K562 (cell line): Measurements from ENCODE around the gene TEAD3. TPM values are rescaled to one million over a fixed set of nuclear protein-coding genes. Genes with fewer than 3 reads are reported as not detected.

ENCODE experiments used
- HNRNPLL ChIP-seq: fragments of 200-400 bp; formaldehyde crosslinking; IDR thresholded peaks from 2 replicates; pipeline ENCODE4 v1.6.1; 2017; ENCODE audit warnings: low read length, low read depth, mild to moderate bottlenecking; ENCODE audit not compliant: poor library complexity, severe bottlenecking
- KAT7 ChIP-seq: sonication (generic); formaldehyde crosslinking; IDR thresholded peaks from 2 replicates; pipeline ENCODE4 v1.8.0; 2022; ENCODE audit warnings: missing genetic modification reagents, mild to moderate bottlenecking, borderline replicate concordance
- KDM2B ChIP-seq: fragments of 250-450 bp; sonication (Bioruptor Pico); IDR thresholded peaks from 2 replicates; pipeline ENCODE4 v1.8.0; 2021; ENCODE audit warnings: mild to moderate bottlenecking, moderate library complexity
- MYNN ChIP-seq, 2 experiments: sonication (generic); formaldehyde crosslinking in 1 of 2; IDR thresholded peaks; 2 replicates each; pipeline versions ENCODE4 v1.5.0 to v1.6.1; 2016 to 2020; ENCODE audit warnings: antibody characterized with exemption in 1 of 2, missing genetic modification reagents in 1 of 2
- NONO ChIP-seq, 2 experiments: fragments of 200-400 bp in 1 of 2; fragments of 450-650 bp in 1 of 2; formaldehyde crosslinking in 1 of 2; IDR thresholded peaks; 2 replicates each; pipeline ENCODE4 v1.6.1; 2017; ENCODE audit warnings: low read depth in 2 of 2, mild to moderate bottlenecking in 2 of 2, moderate library complexity in 2 of 2, low read length in 1 of 2
- TEAD4 ChIP-seq, 2 experiments: sonication (generic) in 1 of 2; formaldehyde crosslinking in 1 of 2; IDR thresholded peaks; 2 replicates each; pipeline versions ENCODE4 v1.6.1 to v1.8.0; 2012 to 2022; ENCODE audit warnings: borderline replicate concordance in 1 of 2, inconsistent platforms in 1 of 2, low read length in 1 of 2, mild to moderate bottlenecking in 1 of 2, missing genetic modification reagents in 1 of 2
- ZKSCAN3 ChIP-seq: fragments of 250-450 bp; sonication (Bioruptor Pico); IDR thresholded peaks from 2 replicates; pipeline ENCODE4 v1.4.0; 2020
- ZNF124 ChIP-seq: sonication (generic); formaldehyde crosslinking; IDR thresholded peaks from 2 replicates; pipeline ENCODE4 v1.8.1; 2022; ENCODE audit warnings: missing genetic modification reagents
- ZNF174 ChIP-seq: fragments of 250-450 bp; sonication (Bioruptor Pico); IDR thresholded peaks from 2 replicates; pipeline ENCODE4 v1.4.0; 2020; ENCODE audit warnings: mild to moderate bottlenecking
- ZNF23 ChIP-seq: fragments of 250-450 bp; sonication (Bioruptor Pico); IDR thresholded peaks from 2 replicates; pipeline ENCODE4 v1.4.0; 2020; ENCODE audit warnings: mild to moderate bottlenecking
- ZNF274 ChIP-seq: IDR thresholded peaks from 2 replicates; pipeline ENCODE4 v1.6.1; 2011; ENCODE audit warnings: low read depth, mild to moderate bottlenecking, low read length, moderate library complexity, borderline replicate concordance
- ZNF778 ChIP-seq: fragments of 450-650 bp; formaldehyde crosslinking; IDR thresholded peaks from 2 replicates; pipeline ENCODE4 v1.4.0; 2020; ENCODE audit warnings: mild to moderate bottlenecking, moderate library complexity
- polyA plus RNA-seq, 8 experiments: library from polyadenylated mRNA; depleted of rRNA in 4 of 8; stranded (reverse) in 5 of 8; unstranded in 3 of 8; fragments of >200 nt; fragmentation: Nextera tagmentation in 2 of 8; fragmentation: Illumina TruSeq in 1 of 8; extraction: Ambion mirVana in 2 of 8; extraction: Trizol in 1 of 8; gene quantifications; 2 replicates each; pipeline versions ENCODE4 v1.2.1 to v1.2.3, GENCODE V29; 2011 to 2014; ENCODE audit warnings: inconsistent platforms in 1 of 8, missing spikeins in 1 of 8
- total RNA-seq, 7 experiments: library from RNA; depleted of rRNA in 6 of 7; stranded (reverse); fragments of >200 nt in 6 of 7; fragmentation: Illumina TruSeq in 2 of 7; extraction: Trizol in 2 of 7; gene quantifications; 2 replicates each; pipeline versions ENCODE4 v1.2.1 to v1.2.3, GENCODE V29; 2011 to 2021; ENCODE audit warnings: low replicate concordance in 1 of 7
- TF ChIP-seq, protein P1 (sequence below): fragments of 450-650 bp; IDR thresholded peaks from 2 replicates; pipeline ENCODE4 v1.6.1; 2017; ENCODE audit warnings: antibody characterized with exemption, mild to moderate bottlenecking
- TF ChIP-seq, protein P2 (sequence below): conservative IDR thresholded peaks from 2 replicates; pipeline ENCODE4 v1.6.1; 2011; ENCODE audit warnings: low read depth, mild to moderate bottlenecking, low read length; ENCODE audit not compliant: control insufficient read depth
- TF ChIP-seq, protein P3 (sequence below): fragments of 250-450 bp; sonication (Bioruptor Pico); IDR thresholded peaks from 2 replicates; pipeline ENCODE4 v1.4.0; 2020; ENCODE audit warnings: mild to moderate bottlenecking, moderate library complexity
- TF ChIP-seq, protein P4 (sequence below): fragments of 450-650 bp; formaldehyde crosslinking; conservative IDR thresholded peaks from 2 replicates; pipeline ENCODE4 v1.4.0; 2022; ENCODE audit warnings: mild to moderate bottlenecking, missing genetic modification characterization

TEAD3 gene
- total and polyA plus RNA-seq, 9 of the 15 experiments (the other 6 are each of a cell fraction or from before 2014, with no cell fraction given) = 0.63 to 13.2 (median 3.3) TPM

DNA sequence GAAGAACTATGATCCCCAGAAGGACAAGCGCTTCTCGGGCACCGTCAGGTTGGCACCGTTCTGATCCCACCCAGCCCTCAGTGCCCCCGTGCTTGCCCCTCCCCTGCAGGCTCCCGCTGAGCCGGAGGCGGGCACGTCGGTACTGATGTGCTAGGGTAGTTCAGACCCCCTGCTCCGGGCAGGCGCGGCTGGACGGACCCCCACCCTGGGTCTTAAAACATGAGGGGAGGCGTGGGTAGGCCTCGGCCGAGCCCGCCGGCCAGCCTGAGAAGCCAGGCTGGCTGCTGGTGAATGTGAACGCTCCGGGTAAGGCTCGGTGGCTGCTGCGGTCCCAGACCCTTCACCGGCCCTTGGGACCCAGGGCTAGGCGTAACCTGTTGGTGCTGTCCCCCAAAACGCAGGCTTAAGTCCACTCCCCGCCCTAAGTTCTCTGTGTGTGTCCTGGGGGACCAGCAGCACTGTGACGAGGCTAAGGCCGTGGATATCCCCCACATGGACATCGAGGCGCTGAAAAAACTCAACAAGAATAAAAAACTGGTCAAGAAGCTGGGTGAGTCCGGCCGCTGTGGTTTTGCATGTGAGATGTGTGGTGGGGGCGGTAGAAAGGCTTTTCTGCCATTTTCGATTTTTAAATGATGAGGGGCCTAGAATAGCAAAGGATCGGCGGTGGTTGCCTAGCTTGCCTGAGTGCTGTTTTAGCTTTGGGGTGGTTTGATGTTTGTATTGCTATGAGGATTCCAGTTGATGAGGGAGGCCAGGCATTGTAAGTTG is 27.7 kb downstream of the TEAD3 start (continued):
- TF ChIP-seq, protein P1, sequence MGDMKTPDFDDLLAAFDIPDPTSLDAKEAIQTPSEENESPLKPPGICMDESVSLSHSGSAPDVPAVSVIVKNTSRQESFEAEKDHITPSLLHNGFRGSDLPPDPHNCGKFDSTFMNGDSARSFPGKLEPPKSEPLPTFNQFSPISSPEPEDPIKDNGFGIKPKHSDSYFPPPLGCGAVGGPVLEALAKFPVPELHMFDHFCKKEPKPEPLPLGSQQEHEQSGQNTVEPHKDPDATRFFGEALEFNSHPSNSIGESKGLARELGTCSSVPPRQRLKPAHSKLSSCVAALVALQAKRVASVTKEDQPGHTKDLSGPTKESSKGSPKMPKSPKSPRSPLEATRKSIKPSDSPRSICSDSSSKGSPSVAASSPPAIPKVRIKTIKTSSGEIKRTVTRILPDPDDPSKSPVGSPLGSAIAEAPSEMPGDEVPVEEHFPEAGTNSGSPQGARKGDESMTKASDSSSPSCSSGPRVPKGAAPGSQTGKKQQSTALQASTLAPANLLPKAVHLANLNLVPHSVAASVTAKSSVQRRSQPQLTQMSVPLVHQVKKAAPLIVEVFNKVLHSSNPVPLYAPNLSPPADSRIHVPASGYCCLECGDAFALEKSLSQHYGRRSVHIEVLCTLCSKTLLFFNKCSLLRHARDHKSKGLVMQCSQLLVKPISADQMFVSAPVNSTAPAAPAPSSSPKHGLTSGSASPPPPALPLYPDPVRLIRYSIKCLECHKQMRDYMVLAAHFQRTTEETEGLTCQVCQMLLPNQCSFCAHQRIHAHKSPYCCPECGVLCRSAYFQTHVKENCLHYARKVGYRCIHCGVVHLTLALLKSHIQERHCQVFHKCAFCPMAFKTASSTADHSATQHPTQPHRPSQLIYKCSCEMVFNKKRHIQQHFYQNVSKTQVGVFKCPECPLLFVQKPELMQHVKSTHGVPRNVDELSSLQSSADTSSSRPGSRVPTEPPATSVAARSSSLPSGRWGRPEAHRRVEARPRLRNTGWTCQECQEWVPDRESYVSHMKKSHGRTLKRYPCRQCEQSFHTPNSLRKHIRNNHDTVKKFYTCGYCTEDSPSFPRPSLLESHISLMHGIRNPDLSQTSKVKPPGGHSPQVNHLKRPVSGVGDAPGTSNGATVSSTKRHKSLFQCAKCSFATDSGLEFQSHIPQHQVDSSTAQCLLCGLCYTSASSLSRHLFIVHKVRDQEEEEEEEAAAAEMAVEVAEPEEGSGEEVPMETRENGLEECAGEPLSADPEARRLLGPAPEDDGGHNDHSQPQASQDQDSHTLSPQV = 0 out of 2 replicates have a peak, but pooled peaks have one; percentile 8
- TF ChIP-seq ZNF174 (CRISPR knock-in tag) = no peak
- peak; percentile 99 for TF ChIP-seq KAT7 (CRISPR knock-in tag)
- no peak for TF ChIP-seq ZNF778
- TF ChIP-seq, protein P2, sequence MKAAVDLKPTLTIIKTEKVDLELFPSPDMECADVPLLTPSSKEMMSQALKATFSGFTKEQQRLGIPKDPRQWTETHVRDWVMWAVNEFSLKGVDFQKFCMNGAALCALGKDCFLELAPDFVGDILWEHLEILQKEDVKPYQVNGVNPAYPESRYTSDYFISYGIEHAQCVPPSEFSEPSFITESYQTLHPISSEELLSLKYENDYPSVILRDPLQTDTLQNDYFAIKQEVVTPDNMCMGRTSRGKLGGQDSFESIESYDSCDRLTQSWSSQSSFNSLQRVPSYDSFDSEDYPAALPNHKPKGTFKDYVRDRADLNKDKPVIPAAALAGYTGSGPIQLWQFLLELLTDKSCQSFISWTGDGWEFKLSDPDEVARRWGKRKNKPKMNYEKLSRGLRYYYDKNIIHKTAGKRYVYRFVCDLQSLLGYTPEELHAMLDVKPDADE = 0 out of 2 replicates have a peak, but pooled peaks have one; percentile 19
- TF ChIP-seq KDM2B (CRISPR knock-in tag) = no peak
- no peak for TF ChIP-seq ZNF274
- TF ChIP-seq, protein P3, sequence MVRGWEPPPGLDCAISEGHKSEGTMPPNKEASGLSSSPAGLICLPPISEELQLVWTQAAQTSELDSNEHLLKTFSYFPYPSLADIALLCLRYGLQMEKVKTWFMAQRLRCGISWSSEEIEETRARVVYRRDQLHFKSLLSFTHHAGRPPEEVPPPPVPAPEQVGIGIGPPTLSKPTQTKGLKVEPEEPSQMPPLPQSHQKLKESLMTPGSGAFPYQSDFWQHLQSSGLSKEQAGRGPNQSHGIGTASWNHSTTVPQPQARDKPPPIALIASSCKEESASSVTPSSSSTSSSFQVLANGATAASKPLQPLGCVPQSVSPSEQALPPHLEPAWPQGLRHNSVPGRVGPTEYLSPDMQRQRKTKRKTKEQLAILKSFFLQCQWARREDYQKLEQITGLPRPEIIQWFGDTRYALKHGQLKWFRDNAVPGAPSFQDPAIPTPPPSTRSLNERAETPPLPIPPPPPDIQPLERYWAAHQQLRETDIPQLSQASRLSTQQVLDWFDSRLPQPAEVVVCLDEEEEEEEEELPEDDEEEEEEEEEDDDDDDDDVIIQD (CRISPR knock-in tag) = no peak
- TF ChIP-seq ZKSCAN3 (CRISPR knock-in tag) = no peak
- no peak for TF ChIP-seq ZNF23
- TF ChIP-seq MYNN (IDR thresholded peaks at IDR 0.05) = no peak
- no peak for TF ChIP-seq MYNN (CRISPR knock-in tag; IDR thresholded peaks at IDR 0.05)
- no peak for TF ChIP-seq NONO (IDR thresholded peaks at IDR 0.05; ENCODE audit: low read depth in 2 of 2, low read length in 1 of 2)
- 0 out of 2 replicates have a peak, but pooled peaks have one; percentile 16 for TF ChIP-seq TEAD4 (IDR thresholded peaks at IDR 0.05; ENCODE audit: low read length)
- no peak for TF ChIP-seq TEAD4 (CRISPR knock-in tag; IDR thresholded peaks at IDR 0.05; ENCODE audit: borderline replicate concordance)
- TF ChIP-seq HNRNPLL = no peak
- TF ChIP-seq, protein P4, sequence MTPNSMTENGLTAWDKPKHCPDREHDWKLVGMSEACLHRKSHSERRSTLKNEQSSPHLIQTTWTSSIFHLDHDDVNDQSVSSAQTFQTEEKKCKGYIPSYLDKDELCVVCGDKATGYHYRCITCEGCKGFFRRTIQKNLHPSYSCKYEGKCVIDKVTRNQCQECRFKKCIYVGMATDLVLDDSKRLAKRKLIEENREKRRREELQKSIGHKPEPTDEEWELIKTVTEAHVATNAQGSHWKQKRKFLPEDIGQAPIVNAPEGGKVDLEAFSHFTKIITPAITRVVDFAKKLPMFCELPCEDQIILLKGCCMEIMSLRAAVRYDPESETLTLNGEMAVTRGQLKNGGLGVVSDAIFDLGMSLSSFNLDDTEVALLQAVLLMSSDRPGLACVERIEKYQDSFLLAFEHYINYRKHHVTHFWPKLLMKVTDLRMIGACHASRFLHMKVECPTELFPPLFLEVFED (CRISPR knock-in tag) = peak; percentile 72; the same call in 1 of the 2 replicates
- TF ChIP-seq ZNF124 (CRISPR knock-in tag) = 0 out of 2 replicates have a peak, but pooled peaks have one; percentile 30
